CD4-positive, CD25-positive, alpha-beta regulatory T cell (primary cell): ENCODE data around the gene TTC39B. TPM values are rescaled to one million over a fixed set of nuclear protein-coding genes. Genes with fewer than 3 reads are reported as not detected.

Experiments
- ATAC-seq, 2 donors: fragments of 150-1000 bp; cut with Tn5 transposase; one replicate each; pipeline ENCODE4 v1.10.0; 2021; ENCODE audit warnings: low read depth in 2 of 2, moderate number of reproducible peaks in 2 of 2, moderate library complexity in 1 of 2
- DNase-seq, 3 donors: peaks; one replicate each; pipeline versions ENCODE4 v3.0.0 to v3.0.0-alpha.2; 2012 to 2022; ENCODE audit warnings: mixed read lengths in 1 of 3
- H3K27ac ChIP-seq: one replicate; pipeline ENCODE4 v1.7.0; 2013; ENCODE audit warnings: mild to moderate bottlenecking, low read length; ENCODE audit not compliant: insufficient read depth, poor library complexity, severe bottlenecking
- H3K27me3 ChIP-seq: one replicate; pipeline ENCODE4 v1.7.0; 2013; ENCODE audit warnings: low read length; ENCODE audit not compliant: control insufficient read depth, insufficient read depth
- H3K36me3 ChIP-seq: one replicate; pipeline ENCODE4 v1.7.0; 2013; ENCODE audit warnings: mild to moderate bottlenecking, low read length, moderate library complexity; ENCODE audit not compliant: control insufficient read depth, insufficient read depth
- H3K4me1 ChIP-seq: 2 replicates; pipeline ENCODE4 v1.7.0; 2013; ENCODE audit warnings: mild to moderate bottlenecking, low read length; ENCODE audit not compliant: insufficient read depth, control insufficient read depth, poor library complexity, severe bottlenecking
- H3K4me3 ChIP-seq: one replicate; pipeline ENCODE4 v1.7.0; 2013; ENCODE audit warnings: low read depth, mild to moderate bottlenecking, low read length, moderate library complexity
- H3K9me3 ChIP-seq, 2 experiments: 1 replicate in 1 of 2; 2 replicates in 1 of 2; pipeline ENCODE4 v1.7.0; 2013; ENCODE audit warnings: low read length in 2 of 2, mild to moderate bottlenecking in 1 of 2, moderate library complexity in 1 of 2; ENCODE audit not compliant: control insufficient read depth in 2 of 2
- H3K27ac Mint-ChIP-seq, 3 donors: one replicate each; pipeline ENCODE4 v1.8.0; 2020 to 2022; ENCODE audit warnings: mild to moderate bottlenecking in 3 of 3, mixed read lengths in 3 of 3, moderate library complexity in 2 of 3
- H3K27me3 Mint-ChIP-seq: one replicate; pipeline ENCODE4 v1.8.0; 2022; ENCODE audit warnings: mild to moderate bottlenecking, mixed read lengths
- H3K36me3 Mint-ChIP-seq: one replicate; pipeline ENCODE4 v1.8.0; 2020; ENCODE audit warnings: mixed read lengths
- H3K4me1 Mint-ChIP-seq, 4 donors: one replicate each; pipeline ENCODE4 v1.8.0; 2020 to 2022; ENCODE audit warnings: mixed read lengths in 4 of 4, mild to moderate bottlenecking in 1 of 4
- H3K4me3 Mint-ChIP-seq, 4 donors: one replicate each; pipeline ENCODE4 v1.8.0; 2020 to 2022; ENCODE audit warnings: mild to moderate bottlenecking in 4 of 4, mixed read lengths in 4 of 4, moderate library complexity in 3 of 4
- H3K9me3 Mint-ChIP-seq, 7 donors: one replicate each; pipeline ENCODE4 v1.8.0; 2020 to 2022; ENCODE audit warnings: mixed read lengths in 7 of 7, mild to moderate bottlenecking in 3 of 7, moderate library complexity in 2 of 7
- polyA plus RNA-seq, 4 donors: library from polyadenylated mRNA; unstranded; fragments of 300-500 nt; fragmentation: Illumina TruSeq; gene quantifications; one replicate each; pipeline ENCODE4 v1.2.3, GENCODE V29; 2021
- total RNA-seq: library from RNA; stranded (reverse); gene quantifications from one replicate; pipeline ENCODE4 v1.2.3, GENCODE V29; 2022

TTC39B gene
- total RNA-seq (42.7 TPM), polyA plus RNA-seq (10 to 100 TPM in 1 of 4 donors, 1 to 10 TPM in 3; 4.0 to 10.4 (median 8.6) TPM)

DNA sequence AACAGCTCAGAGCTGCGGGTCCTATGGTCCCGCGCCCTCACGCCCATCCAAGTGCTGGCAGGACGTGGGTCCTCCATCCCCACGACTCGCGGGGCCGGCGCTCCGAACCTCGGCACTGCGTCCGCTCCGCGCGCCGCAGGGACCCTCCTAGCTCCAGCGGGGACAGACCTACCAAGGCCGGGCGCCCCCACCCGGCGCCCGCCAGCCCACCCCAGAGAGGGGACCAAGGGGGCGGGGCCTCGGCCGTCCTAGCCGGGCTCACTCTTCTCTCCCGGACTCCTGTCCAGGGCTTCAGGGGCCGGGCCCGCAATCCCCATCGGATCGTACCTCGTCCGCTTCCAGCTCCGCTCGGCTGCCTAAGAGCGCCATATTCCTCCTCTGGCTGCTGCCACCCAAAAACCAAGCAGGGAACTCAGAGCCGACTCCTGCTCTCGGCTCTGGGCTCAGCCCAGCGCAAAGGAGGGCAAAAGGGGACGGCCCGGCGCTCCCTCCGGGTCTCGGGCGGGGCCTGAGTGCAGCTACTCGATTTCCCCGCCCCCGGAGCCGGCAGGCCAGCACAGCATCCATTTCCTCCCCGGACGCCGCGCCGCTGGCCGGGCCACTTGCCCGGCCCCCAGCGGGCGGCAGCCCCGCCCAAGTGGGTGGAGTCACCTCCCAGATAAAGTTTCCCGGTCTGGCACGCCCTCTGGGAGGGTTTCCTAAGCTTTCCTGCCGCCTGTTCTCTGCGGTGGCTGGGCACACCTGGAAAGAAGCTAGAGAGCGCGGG, at the start of gene TTC39B:
TTC39B (minus strand) TSS at position 460 of the 766 bp plus-strand sequence; CDS start at position 369, 91 bp downstream.
- H3K27ac Mint-ChIP-seq: peak within 1 kb of the TSS; percentile 95 to 98 (median 96)
- H3K9me3 Mint-ChIP-seq: no peaks in the 10 kb centered on the region
- H3K4me3 ChIP-seq: peak within 1 kb of the TSS; percentile 84
- no peaks in the 10 kb centered on the region for H3K27me3 Mint-ChIP-seq
- no peaks in the 10 kb centered on the region for H3K27me3 ChIP-seq
- ATAC-seq: peak; percentile 71 to 72
- H3K4me1 Mint-ChIP-seq: peaks cover 33 to 61% (median 47%) of the 10 kb centered on the region in 4 donors
- peak within 1 kb of the TSS; percentile 78 for H3K27ac ChIP-seq
- no peaks in the 10 kb centered on the region for H3K36me3 ChIP-seq
- DNase-seq: peak; percentile 68 to 86 (median 82)
- peak within 1 kb of the TSS; percentile 96 to 99 (median 99) for H3K4me3 Mint-ChIP-seq
- H3K36me3 Mint-ChIP-seq: no peaks in the 10 kb centered on the region
- H3K9me3 ChIP-seq: no peaks in the 10 kb centered on the region
- H3K4me1 ChIP-seq: peaks cover 36% of the 10 kb centered on the region

GRCh38 chr9:15355669-15356068, 48.7 kb upstream of the TTC39B start:
- DNase-seq (no peak), ATAC-seq (no peak)
- Mint-ChIP-seq H3K36me3 (no peaks in the 10 kb centered on the region), H3K4me3 (no peak overlapping the region), H3K27me3 (peaks cover 4% of the 10 kb centered on the region), H3K27ac (no peak overlapping the region), H3K4me1 (peaks cover 4 to 18% (median 15%) of the 10 kb centered on the region in 4 donors), H3K9me3 (peaks cover 0 to 3% (median 0%) of the 10 kb centered on the region in 7 donors)
- no peak overlapping the region for H3K27ac ChIP-seq
- H3K4me1 ChIP-seq: no peaks in the 10 kb centered on the region
- no peaks in the 10 kb centered on the region for H3K9me3 ChIP-seq
- no peaks in the 10 kb centered on the region for H3K27me3 ChIP-seq
- H3K36me3 ChIP-seq: no peaks in the 10 kb centered on the region
- no peak overlapping the region for H3K4me3 ChIP-seq

DNA sequence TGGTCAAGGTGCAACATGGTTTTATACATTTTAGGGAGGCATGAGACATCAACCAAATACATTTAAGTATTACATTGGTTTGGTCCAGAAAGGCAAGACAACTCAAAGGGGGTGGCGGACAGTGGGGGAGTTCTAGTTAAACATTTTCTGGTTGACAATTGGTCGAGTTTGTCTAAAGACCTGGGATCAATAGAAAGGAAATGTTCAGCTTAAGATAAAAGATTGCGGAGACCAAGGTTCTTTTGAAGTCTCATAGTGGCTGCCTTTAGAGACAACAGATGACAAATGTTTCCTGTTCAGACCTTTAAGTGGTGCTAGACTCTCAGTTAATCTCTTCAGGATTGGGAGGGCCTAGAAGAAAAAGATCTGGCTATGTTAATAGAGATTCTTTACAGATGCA, 47.7 kb upstream of the TTC39B start:
- Histone ChIP-seq H3K4me1 (no peaks in the 10 kb centered on the region), H3K27ac (no peak overlapping the region), H3K4me3 (no peak overlapping the region), H3K36me3 (no peaks in the 10 kb centered on the region), H3K9me3 (no peaks in the 10 kb centered on the region), H3K27me3 (no peaks in the 10 kb centered on the region)
- Mint-ChIP-seq H3K9me3 (peaks cover 0 to 3% (median 0%) of the 10 kb centered on the region in 7 donors), H3K36me3 (no peaks in the 10 kb centered on the region), H3K4me3 (peak overlapping the region in 1 of 4 donors; percentile 65), H3K27ac (peak overlapping the region in 2 of 3 donors; percentile 42 to 79), H3K4me1 (peaks cover 4 to 18% (median 15%) of the 10 kb centered on the region in 4 donors), H3K27me3 (peaks cover 4% of the 10 kb centered on the region)
- peak in 2 of 3 donors; percentile 22 to 39 for DNase-seq
- ATAC-seq: no peak

DNA sequence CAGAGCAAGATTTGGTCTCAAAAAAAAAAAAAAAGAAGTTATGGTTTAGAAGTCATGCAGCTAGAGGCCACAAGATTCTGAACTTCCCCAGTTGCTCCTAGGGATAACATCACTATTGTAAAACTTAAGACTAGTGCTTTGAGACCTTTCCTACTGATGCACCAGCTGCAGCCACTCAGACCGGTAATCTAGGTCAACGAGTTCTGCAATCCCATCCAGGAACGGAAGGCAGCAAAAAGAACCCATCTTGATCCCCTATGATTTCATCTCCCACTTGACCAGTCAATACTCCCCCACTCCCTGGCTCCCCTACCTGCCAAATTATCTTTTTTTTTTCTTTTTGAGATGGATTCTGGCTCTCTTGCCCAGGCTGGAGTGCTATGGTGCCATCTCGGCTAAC, 46.9 kb upstream of the TTC39B start:
- Mint-ChIP-seq H3K4me3 (no peak overlapping the region), H3K27me3 (peaks cover 4% of the 10 kb centered on the region)
- ATAC-seq: no peak

DNA sequence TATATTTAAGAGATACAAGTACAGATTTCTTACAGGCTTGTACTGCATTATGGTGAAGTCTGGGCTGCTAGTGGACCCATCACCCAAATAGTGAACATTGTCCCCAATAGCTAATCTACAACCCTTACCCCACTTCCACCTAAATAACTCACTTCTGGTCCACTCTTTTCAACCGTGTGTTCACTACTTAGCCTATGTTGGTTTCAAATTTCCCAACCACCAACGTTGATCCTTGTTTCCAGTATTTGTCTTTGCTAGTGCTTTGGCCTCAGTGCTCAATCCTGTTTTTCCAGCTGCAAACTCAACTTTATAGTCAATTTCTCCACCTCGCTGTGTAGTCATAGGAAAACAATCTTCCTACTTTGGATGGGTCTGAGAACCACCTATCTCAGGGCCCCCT, 45.3 kb upstream of the TTC39B start:
- Histone ChIP-seq H3K9me3 (no peaks in the 10 kb centered on the region), H3K27ac (no peak overlapping the region), H3K4me3 (no peak overlapping the region), H3K27me3 (no peaks in the 10 kb centered on the region), H3K4me1 (no peaks in the 10 kb centered on the region), H3K36me3 (no peaks in the 10 kb centered on the region)
- Mint-ChIP-seq H3K4me1 (peaks cover 4 to 17% (median 15%) of the 10 kb centered on the region in 4 donors), H3K36me3 (no peaks in the 10 kb centered on the region), H3K27me3 (peaks cover 4% of the 10 kb centered on the region), H3K27ac (peak overlapping the region in 2 of 3 donors; percentile 0 to 40), H3K4me3 (no peak overlapping the region), H3K9me3 (peaks cover 0 to 3% (median 0%) of the 10 kb centered on the region in 7 donors)
- DNase-seq (no peak), ATAC-seq (no peak)

More for the DNA sequence above, 46.9 kb upstream of the TTC39B start:
- no peaks in the 10 kb centered on the region for H3K27me3 ChIP-seq
- Mint-ChIP-seq H3K27ac (no peak overlapping the region), H3K4me1 (peaks cover 4 to 18% (median 15%) of the 10 kb centered on the region in 4 donors), H3K36me3 (no peaks in the 10 kb centered on the region), H3K9me3 (peaks cover 0 to 3% (median 0%) of the 10 kb centered on the region in 7 donors)
- H3K27ac ChIP-seq: no peak overlapping the region
- DNase-seq: no peak
- H3K36me3 ChIP-seq: no peaks in the 10 kb centered on the region
- no peak overlapping the region for H3K4me3 ChIP-seq
- no peaks in the 10 kb centered on the region for H3K9me3 ChIP-seq
- H3K4me1 ChIP-seq: no peaks in the 10 kb centered on the region

- Histone ChIP-seq H3K36me3 (no peaks in the 10 kb centered on the region), H3K9me3 (no peaks in the 10 kb centered on the region), H3K4me3 (no peak overlapping the region), H3K27ac (no peak overlapping the region), H3K27me3 (no peaks in the 10 kb centered on the region), H3K4me1 (no peaks in the 10 kb centered on the region)
- Mint-ChIP-seq H3K27me3 (peaks cover 4% of the 10 kb centered on the region), H3K4me3 (no peak overlapping the region), H3K4me1 (peaks cover 4 to 14% (median 12%) of the 10 kb centered on the region in 4 donors), H3K9me3 (peaks cover 0 to 3% (median 0%) of the 10 kb centered on the region in 7 donors), H3K27ac (no peak overlapping the region), H3K36me3 (no peaks in the 10 kb centered on the region)
- DNase-seq: no peak
- ATAC-seq: no peak
Measured at GRCh38 chr9:15349892-15350761, 43.1 kb upstream of the TTC39B start.

GRCh38 chr9:15346837-15347236, 39.8 kb upstream of the TTC39B start:
- H3K9me3 Mint-ChIP-seq: peaks cover 0 to 3% (median 0%) of the 10 kb centered on the region in 7 donors
- Histone ChIP-seq H3K4me3 (no peak overlapping the region), H3K27me3 (no peaks in the 10 kb centered on the region), H3K36me3 (no peaks in the 10 kb centered on the region), H3K4me1 (no peaks in the 10 kb centered on the region), H3K9me3 (no peaks in the 10 kb centered on the region), H3K27ac (no peak overlapping the region)
- peak overlapping the region in 1 of 3 donors; percentile 25 for H3K27ac Mint-ChIP-seq
- peaks cover 4% of the 10 kb centered on the region for H3K27me3 Mint-ChIP-seq
- ATAC-seq (no peak), DNase-seq (no peak)
- peaks cover 4 to 7% (median 5%) of the 10 kb centered on the region in 4 donors for H3K4me1 Mint-ChIP-seq
- H3K36me3 Mint-ChIP-seq: peaks cover under 1% of the 10 kb centered on the region
- no peak overlapping the region for H3K4me3 Mint-ChIP-seq
